ENCODE measurements around the gene PTPRG. TPM values are rescaled to one million over a fixed set of nuclear protein-coding genes. Genes with fewer than 3 reads are reported as not detected.

PTPRG gene
- total and polyA plus RNA-seq, 2 experiments from 2014 or later = 24.4 to 131 TPM

- no peak for TF ChIP-seq REST (IDR thresholded peaks at IDR 0.05; ENCODE audit: unreplicated experiment)
- no peak for TF ChIP-seq JUNB (IDR thresholded peaks at IDR 0.05; ENCODE audit: unreplicated experiment)
- no peak for TF ChIP-seq ZNF331 (CRISPR knock-in tag; IDR thresholded peaks at IDR 0.05; ENCODE audit: low read depth)
These were observed 523.2 kb downstream of the PTPRG start (continued) for GRCh38 chr3:62084558-62084957.

DNA sequence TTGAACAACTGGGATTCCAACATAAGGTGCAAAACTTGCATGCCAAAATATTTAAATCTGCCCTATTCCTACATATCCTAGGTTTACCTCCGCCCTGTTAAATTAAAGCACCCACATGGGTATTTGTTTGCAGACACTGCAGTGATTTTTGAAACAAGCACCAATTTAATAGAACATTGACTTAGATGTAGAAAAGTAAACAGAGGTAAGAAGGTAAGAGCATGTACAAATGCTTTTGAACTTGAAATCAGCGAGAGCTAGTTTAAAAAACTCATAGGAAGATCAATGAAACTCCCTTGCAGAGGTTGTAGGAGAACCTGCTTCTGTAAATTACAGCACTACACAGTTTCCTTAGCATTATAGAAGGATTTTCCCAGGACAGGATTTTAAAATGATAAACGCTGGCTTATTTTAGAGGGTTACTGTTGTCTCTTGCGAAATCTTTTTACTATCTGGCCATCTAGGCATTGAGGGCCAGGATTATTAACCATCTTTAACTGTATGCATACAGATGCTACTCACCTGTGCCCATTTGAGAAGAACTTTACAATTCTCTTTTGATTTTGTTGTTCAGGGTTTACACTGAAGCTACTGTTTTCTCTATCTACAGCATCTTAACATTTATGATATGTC lies 527.2 kb downstream of the PTPRG start:
- no peak overlapping the region for H3K4me3 ChIP-seq
- H3K79me2 ChIP-seq (replicated peaks; ENCODE audit: insufficient read depth) = 0 out of 2 replicates have a peak, but pooled peaks cover 7% of the 10 kb centered on the region
- H3K27me3 Mint-ChIP-seq (ENCODE audit: insufficient read depth, low read depth, poor library complexity) = peaks cover 3% of the 10 kb centered on the region
- H3K4me3 Mint-ChIP-seq = no peak overlapping the region
- peaks cover 9% of the 10 kb centered on the region; the same call in 1 of the 2 replicates for H4K20me1 ChIP-seq (replicated peaks; ENCODE audit: insufficient read depth)
- H2AFZ ChIP-seq = no peak overlapping the region
- TF ChIP-seq ZNF331 (CRISPR knock-in tag; IDR thresholded peaks at IDR 0.05; ENCODE audit: low read depth) = no peak
- TF ChIP-seq EZH2phosphoT487 (IDR thresholded peaks at IDR 0.05; ENCODE audit: unreplicated experiment) = no peak
- no peak for TF ChIP-seq ZNF462 (CRISPR knock-in tag; IDR thresholded peaks at IDR 0.05)
- TF ChIP-seq ZNF114 (CRISPR knock-in tag; IDR thresholded peaks at IDR 0.05) = no peak
- no peak for TF ChIP-seq REST (IDR thresholded peaks at IDR 0.05; ENCODE audit: unreplicated experiment)
- no peak for TF ChIP-seq JUNB (IDR thresholded peaks at IDR 0.05; ENCODE audit: unreplicated experiment)
- TF ChIP-seq POLR2AphosphoS5 (IDR thresholded peaks at IDR 0.05; ENCODE audit: low read depth) = no peak
- no peak for TF ChIP-seq STAT1 (IDR thresholded peaks at IDR 0.05; ENCODE audit: unreplicated experiment)
- TF ChIP-seq, protein P1, sequence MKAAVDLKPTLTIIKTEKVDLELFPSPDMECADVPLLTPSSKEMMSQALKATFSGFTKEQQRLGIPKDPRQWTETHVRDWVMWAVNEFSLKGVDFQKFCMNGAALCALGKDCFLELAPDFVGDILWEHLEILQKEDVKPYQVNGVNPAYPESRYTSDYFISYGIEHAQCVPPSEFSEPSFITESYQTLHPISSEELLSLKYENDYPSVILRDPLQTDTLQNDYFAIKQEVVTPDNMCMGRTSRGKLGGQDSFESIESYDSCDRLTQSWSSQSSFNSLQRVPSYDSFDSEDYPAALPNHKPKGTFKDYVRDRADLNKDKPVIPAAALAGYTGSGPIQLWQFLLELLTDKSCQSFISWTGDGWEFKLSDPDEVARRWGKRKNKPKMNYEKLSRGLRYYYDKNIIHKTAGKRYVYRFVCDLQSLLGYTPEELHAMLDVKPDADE (IDR thresholded peaks at IDR 0.05) = no peak
- no peak overlapping the region for H3K4me2 ChIP-seq
- peaks cover 16% of the 10 kb centered on the region; the same call in 1 of the 2 replicates for H3K4me1 ChIP-seq (ENCODE audit: insufficient read depth)
- DNase-seq (ENCODE audit: low spot score) (no peak), ATAC-seq (no peak)
- H3K27ac ChIP-seq (ENCODE audit: low read depth) = no peak overlapping the region
- 0 out of 2 replicates have a peak, but pooled peaks cover 4% of the 10 kb centered on the region for H3K9me2 ChIP-seq (ENCODE audit: insufficient read depth)
- no peaks in the 10 kb centered on the region for H3K36me3 Mint-ChIP-seq (ENCODE audit: low read depth)
- no peaks in the 10 kb centered on the region for H3K27me3 ChIP-seq (ENCODE audit: insufficient read depth)
- no peaks in the 10 kb centered on the region for H3F3A ChIP-seq (replicated peaks; ENCODE audit: low read depth)
- H3K9me3 Mint-ChIP-seq = no peaks in the 10 kb centered on the region
- H3K36me3 ChIP-seq (ENCODE audit: insufficient read depth) = no peaks in the 10 kb centered on the region
- H3K4me1 Mint-ChIP-seq = peaks cover 16% of the 10 kb centered on the region
- H3K27ac Mint-ChIP-seq = no peak overlapping the region

Measured in GM23338 (cell line).